Activated T-cell treated with anti-CD3 and anti-CD28 coated beads, Interleukin-2, amount 50 U/mL, for 48 hours (primary cell): ENCODE results near the gene CCDC183.
"Not testable (repeated sequence)": the region's sequence is repeated elsewhere in the genome, so short reads cannot be mapped to it uniquely, and the experiment has no call there.

Experiments
- DNase-seq, 2 experiments: peaks; one replicate each; pipeline ENCODE4 v3.0.0-alpha.2; 2020

The CCDC183 gene

DNA sequence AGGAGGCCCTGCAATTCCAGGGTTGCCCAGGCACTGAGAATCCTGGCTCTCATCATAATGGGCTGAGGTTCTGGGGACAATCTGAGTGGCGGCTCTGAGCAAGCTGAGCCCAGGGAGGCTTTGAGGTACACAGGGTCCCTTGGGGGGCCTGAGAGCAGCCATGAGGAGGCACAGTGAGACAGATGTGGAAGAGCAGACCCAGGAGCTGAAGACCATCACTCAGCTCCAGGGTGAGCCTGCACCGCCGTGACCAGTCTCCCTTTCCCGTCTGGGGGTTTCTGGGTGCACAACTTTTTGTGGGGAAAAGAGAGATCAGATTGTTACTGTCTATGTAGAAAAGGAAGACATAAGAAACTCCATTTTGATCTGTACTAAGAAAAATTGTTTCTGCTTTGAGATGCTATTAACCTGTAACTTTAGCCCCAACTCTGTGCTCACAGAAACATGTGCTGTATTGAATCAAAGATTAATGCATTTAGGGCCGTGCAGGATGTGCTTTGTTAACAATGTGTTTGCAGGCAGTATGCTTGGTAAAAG, at the start of gene CCDC183:
TSS of gene CCDC183 (plus strand) at position 101 of the 537 bp plus-strand sequence. CDS start at position 161, 60 bp downstream.
- DNase-seq = no peak

DNA sequence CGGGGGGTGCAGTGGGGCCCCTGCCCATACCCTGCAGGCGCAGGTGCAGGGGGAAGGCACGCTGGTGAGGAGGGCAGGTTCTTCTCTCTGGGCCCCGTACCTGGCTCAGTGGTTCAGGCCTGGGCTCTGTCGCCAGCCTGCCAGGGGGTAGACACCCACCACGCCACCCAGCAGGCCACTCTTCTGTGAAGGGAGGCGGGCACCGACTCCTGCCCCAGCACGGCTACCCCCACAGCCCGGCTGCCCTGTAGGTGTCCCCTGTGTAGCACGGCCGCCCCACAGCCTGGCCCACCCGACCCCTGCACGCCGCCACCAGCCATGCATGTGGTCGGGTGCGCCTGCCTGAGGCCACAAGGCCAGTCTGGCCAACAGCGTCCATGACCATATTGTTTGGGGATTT, 49.5 kb upstream of the CCDC183 start:
- no peak for DNase-seq

DNA sequence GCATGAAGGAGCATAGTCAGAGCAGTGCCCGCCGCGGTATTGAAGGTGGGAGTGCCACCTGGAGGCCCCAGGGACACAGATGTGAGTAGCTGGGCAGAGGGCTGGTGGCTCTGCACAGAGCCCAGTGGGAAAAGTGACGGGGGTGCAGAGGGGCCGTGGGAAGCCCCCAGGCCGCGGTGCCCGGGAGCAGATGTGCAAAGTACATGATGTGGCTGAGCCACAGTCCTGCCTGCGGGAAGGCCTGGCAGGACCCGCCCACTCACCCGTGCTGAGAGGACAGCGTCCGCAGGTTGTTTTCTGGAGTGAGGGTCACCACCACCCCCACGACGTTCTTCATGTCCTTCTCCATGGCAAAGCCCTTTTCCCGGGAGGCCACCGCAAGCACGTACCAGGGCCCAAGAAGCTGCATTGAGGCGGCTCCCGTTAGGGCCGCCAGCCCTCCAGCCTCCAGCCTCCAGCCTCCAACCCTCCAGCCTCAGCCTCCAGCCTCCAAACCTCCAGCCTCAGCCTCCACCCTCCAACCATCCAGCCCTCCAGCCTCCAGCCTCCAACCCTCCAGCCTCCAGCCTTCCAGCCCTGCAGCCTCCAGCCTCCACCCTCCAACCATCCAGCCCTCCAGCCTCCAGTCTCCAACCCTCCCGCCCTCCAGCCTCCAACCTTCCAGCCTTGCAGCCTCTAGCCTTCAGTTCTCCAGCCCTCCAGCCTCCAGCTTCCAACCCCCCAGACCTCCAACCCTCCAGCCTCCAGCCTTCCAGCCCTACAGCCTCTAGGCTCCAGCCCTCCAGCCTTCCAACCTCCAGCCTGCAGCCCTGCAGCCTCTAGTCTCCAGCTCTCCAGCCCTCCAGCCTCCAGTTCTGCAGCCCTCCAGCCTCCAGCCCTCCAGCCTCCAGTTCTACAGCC, 48.7 kb upstream of the CCDC183 start:
- DNase-seq = no peak

DNA sequence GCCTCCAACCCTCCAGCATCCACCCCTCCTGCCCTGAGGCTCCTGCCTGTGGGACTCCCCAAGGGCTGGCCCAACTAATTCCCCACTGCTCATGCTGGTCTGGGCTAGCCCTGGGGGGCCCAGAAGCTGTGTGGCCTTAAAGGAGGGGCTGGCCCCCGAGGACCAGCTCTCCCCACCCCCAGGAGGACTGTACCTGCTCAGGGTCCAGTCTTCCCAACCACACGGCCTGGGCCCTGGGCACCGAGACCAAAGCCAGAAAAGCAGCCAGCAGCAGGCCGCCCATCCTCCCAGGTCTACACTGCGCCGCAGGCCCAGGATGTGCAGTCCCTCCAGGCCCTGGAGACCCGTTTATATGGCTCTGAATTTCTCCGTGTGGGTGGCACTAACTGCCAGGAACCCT, 47.9 kb upstream of the CCDC183 start, which contains the start of gene LCN6:
TSS of gene LCN6 (minus strand) at position 325 of the 400 bp plus-strand sequence. CDS start at position 283, 42 bp downstream.
- no peak for DNase-seq

DNA sequence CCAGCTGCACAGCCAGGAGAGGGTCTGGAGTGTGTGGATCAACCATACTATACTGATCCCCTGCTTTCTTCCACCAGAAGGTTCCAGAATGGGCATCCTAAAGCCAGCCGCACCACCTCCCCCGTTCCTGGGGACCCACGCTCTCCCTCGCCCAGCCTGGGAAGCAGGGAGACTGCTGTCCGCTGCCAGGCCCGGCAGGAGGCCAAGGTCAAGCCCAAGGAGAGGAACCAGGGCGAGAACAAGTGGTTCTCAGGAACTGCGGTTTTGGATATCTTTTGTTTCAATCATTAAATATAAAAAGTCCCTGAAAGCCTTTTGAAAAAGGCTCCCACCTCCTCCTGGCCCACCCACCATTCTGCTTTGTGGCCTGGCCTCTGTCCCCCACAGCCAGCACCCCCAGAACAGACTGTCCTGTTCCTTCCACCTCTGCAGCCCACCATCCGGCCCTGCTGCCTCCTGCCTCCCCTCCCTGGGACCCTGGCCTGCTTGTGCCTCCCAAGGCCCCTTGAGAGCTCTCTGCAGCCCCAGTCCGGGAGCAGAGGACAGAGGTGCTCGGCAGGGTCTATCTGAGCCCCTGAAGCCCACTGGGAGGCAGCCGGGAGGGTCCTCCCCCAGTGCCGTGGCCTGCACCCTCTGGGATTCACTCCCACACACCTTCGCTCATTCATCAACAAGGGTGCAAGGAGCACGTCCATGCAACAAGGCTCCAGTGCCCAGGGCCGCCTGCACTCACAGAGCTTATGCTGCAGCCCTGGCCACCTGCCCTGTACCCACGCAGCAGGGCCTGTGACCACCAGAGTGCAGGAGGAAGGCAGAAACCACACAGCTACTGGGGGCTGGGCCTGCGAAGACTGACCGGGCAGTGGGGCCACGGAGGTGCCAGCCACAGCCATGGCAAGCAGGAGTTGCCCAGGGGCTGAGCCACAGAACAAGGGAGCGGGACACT, 47.2 kb upstream of the CCDC183 start:
- no peak for DNase-seq

DNA sequence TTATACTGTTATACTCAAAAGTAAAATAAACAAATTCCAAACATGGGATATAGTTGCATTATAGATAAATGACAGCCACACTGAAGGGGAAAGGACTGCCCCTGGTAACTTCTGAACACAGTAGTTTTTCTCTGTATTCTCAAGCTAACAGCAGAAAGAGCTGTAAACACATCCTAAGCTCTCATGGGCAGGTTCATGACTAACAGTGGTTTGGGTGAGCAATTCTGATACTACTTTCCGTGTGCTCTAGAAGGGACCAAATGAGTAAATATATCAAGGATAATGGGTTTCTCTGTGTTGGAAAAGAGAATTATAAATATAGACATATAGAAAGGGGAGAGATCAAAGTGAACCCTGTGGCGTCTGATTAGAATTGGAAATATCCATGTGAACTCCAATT, 45.6 kb upstream of the CCDC183 start:
- DNase-seq = no peak

DNA sequence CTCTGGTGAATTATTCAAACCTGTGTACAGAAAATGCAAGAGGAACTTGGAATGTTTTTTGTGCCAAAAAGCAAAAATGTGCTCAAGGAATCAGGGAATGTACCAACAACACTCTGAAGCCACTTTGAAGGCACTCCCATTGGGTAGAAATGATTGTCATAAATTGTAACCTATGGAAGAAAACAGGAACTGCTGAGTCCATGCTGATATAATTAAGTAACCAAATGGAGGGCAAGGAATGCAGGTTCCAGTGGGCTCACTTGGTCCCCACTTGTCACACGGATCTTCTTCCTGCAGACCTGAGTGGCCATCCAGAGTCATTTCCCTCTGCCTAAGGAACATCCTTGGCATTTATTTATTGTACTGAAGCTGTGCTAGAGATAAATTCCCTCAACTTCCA, 44.9 kb upstream of the CCDC183 start:
- no peak for DNase-seq

DNA sequence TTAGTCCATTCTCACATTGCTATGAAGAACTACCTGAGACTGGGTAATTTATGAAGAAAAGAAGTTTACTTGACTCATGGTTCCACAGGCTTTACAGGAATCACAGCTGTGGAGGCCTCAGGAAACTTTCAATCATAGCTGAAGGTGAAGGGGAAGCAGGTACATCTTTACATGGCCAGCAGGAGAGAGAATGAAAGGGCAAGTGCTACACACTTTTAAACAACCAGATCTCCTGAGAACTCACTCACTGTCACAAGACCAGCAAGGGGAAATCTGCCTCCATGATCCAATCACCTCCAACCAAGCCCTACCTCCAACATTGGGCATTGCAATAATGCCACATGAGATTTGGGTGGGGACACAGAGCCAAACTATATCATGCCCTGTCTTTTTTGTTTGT, 44.3 kb upstream of the CCDC183 start:
- no peak for DNase-seq

DNA sequence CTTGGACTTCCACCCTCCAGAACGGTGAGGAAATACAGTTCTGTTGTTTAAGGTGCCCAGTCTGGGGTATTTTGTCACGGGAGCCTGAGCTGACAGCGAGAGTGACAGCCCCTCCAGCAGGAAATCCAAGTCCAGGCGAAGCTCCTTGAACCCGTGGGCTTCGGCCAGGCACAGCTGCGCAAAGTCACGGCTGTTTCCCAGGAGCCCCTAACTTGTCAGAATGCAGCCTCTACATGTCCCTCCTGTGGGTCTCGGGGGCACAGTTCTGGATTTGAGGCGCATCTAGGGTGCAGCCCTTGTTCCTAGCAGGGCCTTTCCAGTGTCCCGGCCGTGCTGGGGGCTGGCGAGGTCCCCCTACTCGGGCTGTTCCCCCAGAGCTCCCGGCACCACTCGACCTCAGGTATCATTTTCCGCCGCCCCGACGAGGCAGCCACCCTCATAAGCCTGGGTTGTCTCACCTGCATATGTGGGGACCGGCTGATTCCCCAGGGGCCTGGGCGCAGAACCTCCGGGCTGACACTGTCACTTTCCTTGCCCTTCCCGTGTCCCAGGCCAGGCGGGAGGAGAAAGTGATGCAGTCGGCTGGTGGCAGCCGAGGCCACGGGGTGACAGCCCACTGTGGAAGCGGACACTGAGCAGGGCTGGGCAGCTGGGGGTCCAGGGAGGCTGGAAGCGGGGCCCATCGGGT, 42.6 kb upstream of the CCDC183 start:
- no peak for DNase-seq

DNA sequence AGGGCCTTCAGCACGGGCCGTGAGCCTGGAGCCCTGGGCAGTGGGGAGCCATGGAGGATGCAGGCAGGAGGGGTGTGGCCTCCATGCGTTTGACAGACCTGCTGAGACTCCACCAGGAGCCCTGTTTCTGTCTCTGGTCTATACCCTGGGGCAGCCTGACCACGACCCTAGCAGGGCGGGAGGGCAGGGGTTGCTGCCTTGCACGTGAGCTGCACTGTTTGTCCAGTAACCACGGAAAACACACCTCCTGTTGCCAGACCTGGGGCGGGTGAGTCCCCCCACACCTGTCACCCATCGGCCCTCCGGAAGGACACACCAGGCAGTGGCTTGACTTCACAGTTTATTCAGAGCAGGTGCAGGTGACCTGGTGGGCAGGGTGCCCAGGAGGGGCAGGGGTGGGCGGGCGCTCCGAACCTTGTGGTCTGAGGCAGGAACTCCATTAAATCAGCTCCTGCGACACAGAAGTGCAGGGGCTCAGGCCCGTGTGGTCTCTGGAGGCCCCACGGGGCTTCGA, 42.0 kb upstream of the CCDC183 start:
- no peak for DNase-seq

DNA sequence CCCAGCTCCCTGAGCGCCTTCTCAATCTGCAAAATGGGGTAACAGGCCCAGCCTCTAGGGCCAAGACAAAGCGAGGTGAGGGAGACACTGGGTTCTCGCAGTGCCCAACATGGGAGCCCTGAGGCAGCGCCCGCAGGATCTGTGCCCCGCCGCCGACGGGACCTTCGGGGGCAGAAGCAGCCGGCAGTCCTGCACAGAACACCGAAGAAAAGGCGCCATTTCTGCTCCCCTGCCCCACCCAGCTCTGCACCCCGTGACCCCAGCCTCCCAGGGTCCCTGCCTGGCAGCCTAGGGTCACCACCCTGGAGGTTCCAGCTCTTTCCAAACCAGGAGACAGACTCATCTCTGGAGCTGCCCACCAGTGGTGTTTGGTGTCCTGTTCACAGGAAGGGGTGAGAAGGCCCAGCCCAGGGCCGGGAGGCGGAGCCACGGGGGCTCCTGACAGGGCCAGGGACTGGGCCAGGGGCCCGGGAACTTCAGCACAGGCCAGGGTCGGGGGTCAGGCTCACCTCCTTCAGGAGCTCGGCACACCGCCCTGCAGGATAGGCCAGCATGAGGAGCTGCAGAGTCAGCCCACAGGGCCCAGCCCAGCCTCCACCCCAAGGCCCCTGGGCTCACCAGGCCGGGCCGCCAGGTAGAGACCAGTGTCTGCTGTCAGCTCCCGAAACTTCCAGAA, 41.4 kb upstream of the CCDC183 start:
- DNase-seq = no peak

DNA sequence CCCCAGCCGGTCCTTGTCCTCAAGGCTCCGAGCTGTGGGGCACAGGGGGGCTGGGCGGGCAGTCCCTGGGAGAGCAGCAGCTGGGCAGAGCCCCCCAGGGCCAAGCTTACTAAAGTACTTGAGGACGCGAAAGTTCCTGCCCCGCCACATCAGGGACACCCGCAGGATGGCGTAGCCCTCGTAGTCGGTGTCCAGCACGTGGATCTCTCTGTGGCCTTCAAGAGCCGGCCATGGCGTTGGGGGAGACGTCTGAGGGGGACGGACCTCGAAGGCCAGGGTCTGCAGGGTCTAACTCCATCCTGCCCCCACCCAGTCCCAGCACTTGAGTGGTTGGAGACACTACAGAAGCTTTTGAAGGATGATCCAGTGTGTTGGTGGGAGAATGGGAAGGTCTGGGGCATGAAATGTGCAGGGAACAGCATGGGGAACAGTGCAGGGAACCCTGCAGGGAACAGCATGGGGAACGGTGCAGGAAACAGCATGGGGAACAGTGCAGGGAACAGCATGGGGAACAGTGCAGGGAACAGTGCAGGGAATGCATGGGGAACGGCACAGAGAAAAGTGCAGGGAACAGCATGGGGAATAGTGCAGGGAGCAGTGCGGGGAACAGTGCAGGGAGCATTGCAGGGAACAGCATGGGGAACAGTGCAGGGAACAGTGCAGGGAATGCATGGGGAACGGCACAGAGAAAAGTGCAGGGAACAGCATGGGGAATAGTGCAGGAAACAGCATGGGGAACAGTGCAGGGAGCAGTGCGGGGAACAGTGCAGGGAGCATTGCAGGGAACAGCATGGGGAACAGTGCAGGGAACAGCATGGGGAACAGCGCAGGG, 40.6 kb upstream of the CCDC183 start:
- DNase-seq = not testable (repeated sequence)

DNA sequence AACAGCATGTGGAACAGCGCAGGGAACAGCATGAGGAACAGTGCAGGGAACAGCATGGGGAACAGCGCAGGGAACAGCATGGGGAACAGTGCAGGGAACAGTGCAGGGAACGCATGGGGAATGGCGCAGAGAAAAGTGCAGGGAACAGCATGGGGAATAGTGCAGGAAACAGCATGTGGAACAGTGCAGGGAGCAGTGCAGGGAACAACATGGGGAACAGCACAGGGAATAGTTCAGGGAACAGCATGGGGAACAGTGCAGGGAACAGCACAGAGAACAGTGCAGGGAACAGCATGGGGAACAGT, 40.1 kb upstream of the CCDC183 start:
- no peak for DNase-seq

DNA sequence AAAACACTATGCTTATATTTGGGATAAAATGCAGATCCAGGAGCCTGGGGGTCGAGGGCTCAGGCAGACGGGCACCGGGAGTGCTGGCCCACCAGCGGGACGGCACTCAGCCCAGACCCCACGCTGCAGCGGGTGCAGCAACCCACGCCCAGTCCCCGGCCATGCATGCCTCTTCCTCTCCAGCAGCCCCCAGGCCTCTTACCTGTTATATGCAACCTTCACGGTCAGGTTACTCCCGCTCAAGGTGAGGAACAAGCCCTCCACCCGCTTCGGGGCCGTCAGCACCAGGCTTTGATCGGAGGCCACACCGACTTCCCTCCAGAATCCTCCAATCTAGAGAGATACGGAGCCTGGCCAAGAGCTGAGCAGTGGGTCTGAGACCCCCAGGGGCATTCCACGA, 39.3 kb upstream of the CCDC183 start:
- no peak for DNase-seq

DNA sequence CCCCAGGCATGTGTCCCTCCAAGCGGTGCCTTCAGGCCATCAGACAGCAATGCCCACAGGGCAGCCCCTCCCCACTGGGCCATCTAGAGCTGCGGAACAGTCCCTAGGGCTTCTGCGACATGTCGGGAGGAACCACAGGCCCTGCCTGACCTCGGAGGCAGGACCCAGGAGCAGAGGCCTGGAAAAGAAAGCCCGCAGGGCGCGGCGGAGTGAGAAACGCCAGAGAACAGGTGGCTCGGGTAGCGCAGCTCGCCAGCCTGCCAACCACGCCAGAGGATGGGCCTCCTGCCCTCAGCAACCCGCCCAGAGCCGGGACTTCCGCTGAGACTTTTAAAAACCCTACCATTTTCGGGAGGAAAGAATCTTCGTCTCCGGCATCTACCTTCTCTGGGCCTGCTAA, 38.8 kb upstream of the CCDC183 start:
- no peak for DNase-seq

DNA sequence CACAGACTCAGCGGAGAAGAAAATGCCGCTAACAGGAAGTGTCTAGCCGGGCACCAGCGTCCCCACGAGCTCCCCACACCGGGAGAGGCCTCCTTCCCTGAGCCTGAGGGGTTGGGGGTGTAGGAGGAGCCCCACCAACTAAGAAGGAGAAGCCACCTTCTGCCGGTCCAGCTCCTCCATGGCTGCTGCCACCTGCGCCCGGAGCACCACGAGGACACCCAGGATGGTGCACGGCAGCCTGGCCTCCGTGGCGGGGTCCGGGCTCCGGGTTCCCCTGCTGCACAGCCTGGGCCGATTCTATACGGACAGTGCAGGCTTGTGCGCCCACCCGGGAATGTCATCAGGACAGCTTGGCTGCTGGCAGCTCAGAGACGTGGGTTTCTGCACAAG, 38.4 kb upstream of the CCDC183 start:
- no peak for DNase-seq

DNA sequence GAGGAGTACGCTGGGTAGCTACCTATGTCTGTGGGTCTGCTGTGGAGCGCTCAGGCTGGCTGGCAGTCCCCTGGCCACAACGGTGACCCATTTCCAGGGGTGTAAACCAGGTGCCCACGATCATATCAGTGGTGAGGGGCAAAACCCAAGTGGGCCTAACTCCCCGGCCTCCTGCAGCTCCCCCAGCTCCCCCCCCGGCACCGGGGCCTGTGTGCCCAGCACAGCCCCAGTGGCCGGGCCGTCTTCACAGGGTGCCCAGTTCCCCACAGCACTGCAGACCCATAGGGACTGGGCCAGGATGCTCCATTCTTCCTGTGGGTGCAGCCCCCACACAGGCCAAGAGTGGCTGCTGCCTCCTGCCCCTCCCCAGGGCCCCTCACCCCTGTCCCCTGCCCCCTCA, 37.1 kb upstream of the CCDC183 start:
- no peak for DNase-seq

DNA sequence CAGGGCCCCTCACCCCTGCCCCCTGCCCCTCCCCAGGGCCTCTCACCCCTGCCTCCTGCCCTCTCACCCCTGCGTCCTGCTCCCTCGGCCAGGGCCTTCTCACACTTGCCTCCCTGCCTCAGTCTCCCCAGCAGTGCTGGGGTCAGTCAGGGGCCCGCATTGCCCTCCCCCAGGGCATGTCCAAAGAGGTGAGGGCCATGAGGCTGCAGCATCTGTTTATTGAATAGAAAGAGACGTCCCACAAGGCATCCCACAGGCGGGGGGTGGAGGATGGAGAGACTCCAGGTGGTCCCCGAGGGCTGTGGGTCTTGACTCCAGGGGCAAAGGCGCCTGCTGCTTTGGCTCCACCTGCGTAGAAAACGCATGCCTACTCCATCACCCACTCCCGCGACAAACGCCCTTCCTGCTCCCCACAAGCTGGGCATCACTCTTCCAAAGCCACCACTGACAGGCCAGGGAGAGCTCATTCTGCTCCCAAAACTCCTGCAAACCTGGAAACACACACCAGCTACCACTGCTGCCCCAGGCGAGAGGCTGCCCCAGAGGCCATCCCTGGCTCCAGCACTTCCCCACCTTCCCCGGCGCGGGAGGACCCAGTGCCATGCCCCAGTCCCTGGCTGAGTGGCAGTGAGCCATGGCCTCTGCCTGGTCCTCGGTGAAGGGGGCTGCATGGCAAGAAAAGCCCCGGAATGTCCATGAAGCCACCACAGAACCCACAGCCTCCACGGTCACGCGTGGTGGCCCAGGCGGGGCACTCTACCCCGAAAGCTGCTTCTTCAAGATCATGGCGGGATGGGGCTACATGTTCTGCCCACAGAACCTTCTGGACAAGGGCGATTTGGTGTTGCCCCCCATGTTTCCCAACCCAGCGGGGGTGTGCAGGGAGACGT, 36.5 kb upstream of the CCDC183 start:
- no peak for DNase-seq

DNA sequence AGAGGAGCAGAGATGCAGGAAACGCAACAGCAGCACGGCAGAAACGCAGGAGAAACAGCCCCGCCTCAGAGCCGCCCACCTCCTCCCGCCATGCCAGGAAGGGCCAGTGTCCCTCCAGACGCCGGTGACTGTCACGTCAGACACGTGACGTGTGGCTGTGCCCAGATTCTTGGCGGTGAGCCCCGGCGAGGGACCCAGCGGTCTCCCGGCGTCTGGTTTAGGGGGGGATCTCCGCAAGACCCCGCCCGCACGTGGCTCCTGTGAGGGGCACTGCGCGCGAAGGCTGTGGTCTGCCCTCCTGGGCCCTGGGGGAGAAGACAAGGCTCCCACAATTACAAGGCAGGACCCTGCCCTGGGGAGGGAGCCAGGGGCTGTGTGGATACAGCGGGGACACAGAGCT, 35.7 kb upstream of the CCDC183 start:
- no peak for DNase-seq
